GM12878 (cell line): ENCODE results near the gene SLC28A1. TPM values are rescaled to one million over a fixed set of nuclear protein-coding genes. Genes with fewer than 3 reads are reported as not detected.
A peak's percentile ranks its signal among the peaks of the same experiment; 100 is the strongest.

Experiments used
- ATF7 ChIP-seq: fragments of 450-650 bp; IDR thresholded peaks from 2 replicates; pipeline ENCODE4 v1.6.1; 2016; ENCODE audit warnings: low read depth, mild to moderate bottlenecking
- BMI1 ChIP-seq: fragments of 450-650 bp; IDR thresholded peaks from 2 replicates; pipeline ENCODE4 v1.6.1; 2016; ENCODE audit warnings: mild to moderate bottlenecking, moderate library complexity, borderline replicate concordance
- CEBPB ChIP-seq, 2 experiments: fragments of 150-350 bp in 1 of 2; IDR thresholded peaks; 2 replicates each; pipeline ENCODE4 v1.6.1; 2012 to 2014; ENCODE audit warnings: low read depth in 2 of 2, low read length in 2 of 2, borderline replicate concordance in 1 of 2, inconsistent platforms in 1 of 2
- CHD2 ChIP-seq: IDR thresholded peaks from 2 replicates; pipeline ENCODE4 v1.6.1; 2011; ENCODE audit warnings: low read depth, low read length, improper control_type of control experiment, borderline replicate concordance
- ETV6 ChIP-seq, 2 experiments: fragments of 450-650 bp in 1 of 2; IDR thresholded peaks in 1 of 2; conservative IDR thresholded peaks in 1 of 2; 2 replicates each; pipeline ENCODE4 v1.6.1; 2014; ENCODE audit warnings: antibody characterized with exemption in 1 of 2, borderline replicate concordance in 1 of 2, low read depth in 1 of 2, mild to moderate bottlenecking in 1 of 2, moderate library complexity in 1 of 2
- FOXK2 ChIP-seq: fragments of 450-650 bp; IDR thresholded peaks from 2 replicates; pipeline ENCODE4 v1.6.1; 2017; ENCODE audit warnings: mild to moderate bottlenecking, moderate library complexity
- GATAD2B ChIP-seq: fragments of 450-650 bp; conservative IDR thresholded peaks from 2 replicates; pipeline ENCODE4 v1.6.1; 2017; ENCODE audit warnings: low read depth, mild to moderate bottlenecking, moderate library complexity
- HDGF ChIP-seq: fragments of 450-650 bp; IDR thresholded peaks from 2 replicates; pipeline ENCODE4 v1.6.1; 2016; ENCODE audit warnings: antibody characterized with exemption
- MTA2 ChIP-seq: fragments of 450-650 bp; IDR thresholded peaks from 2 replicates; pipeline ENCODE4 v1.6.1; 2016; ENCODE audit warnings: low read depth, mild to moderate bottlenecking, moderate library complexity
- PKNOX1 ChIP-seq: fragments of 450-650 bp; IDR thresholded peaks from 2 replicates; pipeline ENCODE4 v1.6.1; 2016; ENCODE audit warnings: mild to moderate bottlenecking
- SREBF1 ChIP-seq: IDR thresholded peaks from 2 replicates; pipeline ENCODE4 v1.6.1; 2012; ENCODE audit warnings: mild to moderate bottlenecking, low read length
- SRF ChIP-seq, 2 experiments: IDR thresholded peaks; 2 replicates each; pipeline ENCODE4 v1.6.1; 2011; ENCODE audit warnings: low read depth in 2 of 2, low read length in 2 of 2, mild to moderate bottlenecking in 1 of 2, moderate library complexity in 1 of 2
- STAT1 ChIP-seq: fragments of 450-650 bp; conservative IDR thresholded peaks from 2 replicates; pipeline ENCODE4 v1.6.1; 2014; ENCODE audit warnings: antibody characterized with exemption, mild to moderate bottlenecking
- ZNF384 ChIP-seq: IDR thresholded peaks from 2 replicates; pipeline ENCODE4 v1.6.1; 2012; ENCODE audit warnings: low read depth, mild to moderate bottlenecking, low read length, improper control_type of control experiment, borderline replicate concordance
- ZNF622 ChIP-seq: fragments of 450-650 bp; IDR thresholded peaks from 2 replicates; pipeline ENCODE4 v1.6.1; 2017; ENCODE audit warnings: mild to moderate bottlenecking, inconsistent platforms
- polyA plus RNA-seq, 11 experiments: library from polyadenylated mRNA; depleted of rRNA in 4 of 11; unstranded in 6 of 11; stranded (reverse) in 5 of 11; fragments of >200 nt; fragmentation: Nextera tagmentation in 4 of 11; fragmentation: Illumina TruSeq in 1 of 11; extraction: Ambion mirVana in 4 of 11; extraction: Trizol in 1 of 11; gene quantifications; 1 replicate in 1 of 11; 2 replicates in 10 of 11; pipeline versions ENCODE4 v1.2.1 to v1.2.3, GENCODE V29; 2011 to 2016; ENCODE audit warnings: inconsistent platforms in 2 of 11, missing spikeins in 2 of 11, low read depth in 1 of 11
- total RNA-seq, 4 experiments: library from RNA; depleted of rRNA in 3 of 4; stranded (reverse); fragments of >200 nt in 3 of 4; fragmentation: Illumina TruSeq in 1 of 4; extraction: Trizol in 1 of 4; gene quantifications; 2 replicates each; pipeline versions ENCODE4 v1.2.1 to v1.2.3, GENCODE V29; 2013 to 2021
- TF ChIP-seq, protein P1 (sequence below): fragments of 450-650 bp; IDR thresholded peaks from 2 replicates; pipeline ENCODE4 v1.6.1; 2017; ENCODE audit warnings: mild to moderate bottlenecking, moderate library complexity
- TF ChIP-seq, protein P2 (sequence below): IDR thresholded peaks from 2 replicates; pipeline ENCODE4 v1.6.1; 2011; ENCODE audit warnings: borderline replicate concordance, low read depth, mild to moderate bottlenecking, moderate library complexity, low read length; ENCODE audit not compliant: insufficient read depth, poor library complexity, severe bottlenecking
- TF ChIP-seq, protein P3 (sequence below): IDR thresholded peaks from 2 replicates; pipeline ENCODE4 v1.6.1; 2012; ENCODE audit warnings: improper control_type of control experiment, low read depth, low read length; ENCODE audit not compliant: insufficient replicate concordance

The SLC28A1 gene
- total and polyA plus RNA-seq, 10 of the 15 experiments (the other 5 are each of a cell fraction or from before 2014, with no cell fraction given) = not detected

GRCh38 chr15:84982301-84982920, 97.9 kb downstream of the SLC28A1 start (continued):
- TF ChIP-seq, protein P1, sequence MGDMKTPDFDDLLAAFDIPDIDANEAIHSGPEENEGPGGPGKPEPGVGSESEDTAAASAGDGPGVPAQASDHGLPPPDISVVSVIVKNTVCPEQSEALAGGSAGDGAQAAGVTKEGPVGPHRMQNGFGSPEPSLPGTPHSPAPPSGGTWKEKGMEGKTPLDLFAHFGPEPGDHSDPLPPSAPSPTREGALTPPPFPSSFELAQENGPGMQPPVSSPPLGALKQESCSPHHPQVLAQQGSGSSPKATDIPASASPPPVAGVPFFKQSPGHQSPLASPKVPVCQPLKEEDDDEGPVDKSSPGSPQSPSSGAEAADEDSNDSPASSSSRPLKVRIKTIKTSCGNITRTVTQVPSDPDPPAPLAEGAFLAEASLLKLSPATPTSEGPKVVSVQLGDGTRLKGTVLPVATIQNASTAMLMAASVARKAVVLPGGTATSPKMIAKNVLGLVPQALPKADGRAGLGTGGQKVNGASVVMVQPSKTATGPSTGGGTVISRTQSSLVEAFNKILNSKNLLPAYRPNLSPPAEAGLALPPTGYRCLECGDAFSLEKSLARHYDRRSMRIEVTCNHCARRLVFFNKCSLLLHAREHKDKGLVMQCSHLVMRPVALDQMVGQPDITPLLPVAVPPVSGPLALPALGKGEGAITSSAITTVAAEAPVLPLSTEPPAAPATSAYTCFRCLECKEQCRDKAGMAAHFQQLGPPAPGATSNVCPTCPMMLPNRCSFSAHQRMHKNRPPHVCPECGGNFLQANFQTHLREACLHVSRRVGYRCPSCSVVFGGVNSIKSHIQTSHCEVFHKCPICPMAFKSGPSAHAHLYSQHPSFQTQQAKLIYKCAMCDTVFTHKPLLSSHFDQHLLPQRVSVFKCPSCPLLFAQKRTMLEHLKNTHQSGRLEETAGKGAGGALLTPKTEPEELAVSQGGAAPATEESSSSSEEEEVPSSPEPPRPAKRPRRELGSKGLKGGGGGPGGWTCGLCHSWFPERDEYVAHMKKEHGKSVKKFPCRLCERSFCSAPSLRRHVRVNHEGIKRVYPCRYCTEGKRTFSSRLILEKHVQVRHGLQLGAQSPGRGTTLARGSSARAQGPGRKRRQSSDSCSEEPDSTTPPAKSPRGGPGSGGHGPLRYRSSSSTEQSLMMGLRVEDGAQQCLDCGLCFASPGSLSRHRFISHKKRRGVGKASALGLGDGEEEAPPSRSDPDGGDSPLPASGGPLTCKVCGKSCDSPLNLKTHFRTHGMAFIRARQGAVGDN = no peak
- TF ChIP-seq HDGF (no peak), ATF7 (no peak), BMI1 (no peak), SRF (IDR thresholded peaks at IDR 0.05; ENCODE audit: low read depth in 2 of 2, low read length in 2 of 2) (peak in 1 of 2 experiments; percentile 45; a peak in 1 of 4 replicates), PKNOX1 (peak; percentile 37; the same call in 1 of the 2 replicates), ETV6 (conservative IDR thresholded peaks at IDR 0.05 in 1 of 2, IDR thresholded peaks at IDR 0.05 in 1 of 2; ENCODE audit: borderline replicate concordance in 1 of 2, low read depth in 1 of 2) (peak in 1 of 2 experiments; percentile 23; a peak in 1 of 4 replicates), CEBPB (IDR thresholded peaks at IDR 0.05; ENCODE audit: borderline replicate concordance in 1 of 2, low read depth in 2 of 2, low read length in 2 of 2) (no peak), GATAD2B (no peak), FOXK2 (no peak), ZNF622 (no peak), CHD2 (no peak), MTA2 (no peak), STAT1 (no peak), ZNF384 (no peak), SREBF1 (no peak)
- TF ChIP-seq, protein P2, sequence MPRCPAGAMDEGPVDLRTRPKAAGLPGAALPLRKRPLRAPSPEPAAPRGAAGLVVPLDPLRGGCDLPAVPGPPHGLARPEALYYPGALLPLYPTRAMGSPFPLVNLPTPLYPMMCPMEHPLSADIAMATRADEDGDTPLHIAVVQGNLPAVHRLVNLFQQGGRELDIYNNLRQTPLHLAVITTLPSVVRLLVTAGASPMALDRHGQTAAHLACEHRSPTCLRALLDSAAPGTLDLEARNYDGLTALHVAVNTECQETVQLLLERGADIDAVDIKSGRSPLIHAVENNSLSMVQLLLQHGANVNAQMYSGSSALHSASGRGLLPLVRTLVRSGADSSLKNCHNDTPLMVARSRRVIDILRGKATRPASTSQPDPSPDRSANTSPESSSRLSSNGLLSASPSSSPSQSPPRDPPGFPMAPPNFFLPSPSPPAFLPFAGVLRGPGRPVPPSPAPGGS = no peak
- TF ChIP-seq, protein P3, sequence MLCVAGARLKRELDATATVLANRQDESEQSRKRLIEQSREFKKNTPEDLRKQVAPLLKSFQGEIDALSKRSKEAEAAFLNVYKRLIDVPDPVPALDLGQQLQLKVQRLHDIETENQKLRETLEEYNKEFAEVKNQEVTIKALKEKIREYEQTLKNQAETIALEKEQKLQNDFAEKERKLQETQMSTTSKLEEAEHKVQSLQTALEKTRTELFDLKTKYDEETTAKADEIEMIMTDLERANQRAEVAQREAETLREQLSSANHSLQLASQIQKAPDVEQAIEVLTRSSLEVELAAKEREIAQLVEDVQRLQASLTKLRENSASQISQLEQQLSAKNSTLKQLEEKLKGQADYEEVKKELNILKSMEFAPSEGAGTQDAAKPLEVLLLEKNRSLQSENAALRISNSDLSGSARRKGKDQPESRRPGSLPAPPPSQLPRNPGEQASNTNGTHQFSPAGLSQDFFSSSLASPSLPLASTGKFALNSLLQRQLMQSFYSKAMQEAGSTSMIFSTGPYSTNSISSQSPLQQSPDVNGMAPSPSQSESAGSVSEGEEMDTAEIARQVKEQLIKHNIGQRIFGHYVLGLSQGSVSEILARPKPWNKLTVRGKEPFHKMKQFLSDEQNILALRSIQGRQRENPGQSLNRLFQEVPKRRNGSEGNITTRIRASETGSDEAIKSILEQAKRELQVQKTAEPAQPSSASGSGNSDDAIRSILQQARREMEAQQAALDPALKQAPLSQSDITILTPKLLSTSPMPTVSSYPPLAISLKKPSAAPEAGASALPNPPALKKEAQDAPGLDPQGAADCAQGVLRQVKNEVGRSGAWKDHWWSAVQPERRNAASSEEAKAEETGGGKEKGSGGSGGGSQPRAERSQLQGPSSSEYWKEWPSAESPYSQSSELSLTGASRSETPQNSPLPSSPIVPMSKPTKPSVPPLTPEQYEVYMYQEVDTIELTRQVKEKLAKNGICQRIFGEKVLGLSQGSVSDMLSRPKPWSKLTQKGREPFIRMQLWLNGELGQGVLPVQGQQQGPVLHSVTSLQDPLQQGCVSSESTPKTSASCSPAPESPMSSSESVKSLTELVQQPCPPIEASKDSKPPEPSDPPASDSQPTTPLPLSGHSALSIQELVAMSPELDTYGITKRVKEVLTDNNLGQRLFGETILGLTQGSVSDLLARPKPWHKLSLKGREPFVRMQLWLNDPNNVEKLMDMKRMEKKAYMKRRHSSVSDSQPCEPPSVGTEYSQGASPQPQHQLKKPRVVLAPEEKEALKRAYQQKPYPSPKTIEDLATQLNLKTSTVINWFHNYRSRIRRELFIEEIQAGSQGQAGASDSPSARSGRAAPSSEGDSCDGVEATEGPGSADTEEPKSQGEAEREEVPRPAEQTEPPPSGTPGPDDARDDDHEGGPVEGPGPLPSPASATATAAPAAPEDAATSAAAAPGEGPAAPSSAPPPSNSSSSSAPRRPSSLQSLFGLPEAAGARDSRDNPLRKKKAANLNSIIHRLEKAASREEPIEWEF = no peak
